NCI-H748 (cell line): ENCODE measurements around the gene KCNE4.
"Not testable (repeated sequence)": the region's sequence is repeated elsewhere in the genome, so short reads cannot be mapped to it uniquely, and the experiment has no call there.

Source experiments
- DNase-seq: peaks from one replicate; lab custom pipeline; 2025; ENCODE audit not compliant: unreplicated experiment; lab: John Stamatoyannopoulos, UW

The KCNE4 gene

GRCh38 chr2:223056701-223057418 is 4.9 kb downstream of the KCNE4 start:
- DNase-seq = no peak

GRCh38 chr2:223057569-223057968 is 5.6 kb downstream of the KCNE4 start:
- DNase-seq = peak; percentile 70

- peak; percentile 16 for DNase-seq
Observed at GRCh38 chr2:223058952-223059716, 7.1 kb downstream of the KCNE4 start.

GRCh38 chr2:223060201-223060825 is 8.3 kb downstream of the KCNE4 start:
- no peak for DNase-seq

GRCh38 chr2:223062396-223062795 is 10.4 kb downstream of the KCNE4 start:
- DNase-seq = no peak

GRCh38 chr2:223065107-223065506 is 13.1 kb downstream of the KCNE4 start:
- no peak for DNase-seq

- DNase-seq = no peak
Observed at GRCh38 chr2:223066721-223067120, 14.7 kb downstream of the KCNE4 start.

- DNase-seq = no peak
Observed at GRCh38 chr2:223068071-223068470, 16.1 kb downstream of the KCNE4 start.

- no peak for DNase-seq
Observed at GRCh38 chr2:223069465-223069864, 17.5 kb downstream of the KCNE4 start.

GRCh38 chr2:223069988-223070387 is 18.0 kb downstream of the KCNE4 start:
- DNase-seq = no peak

- no peak for DNase-seq
Observed at GRCh38 chr2:223071139-223071538, 19.1 kb downstream of the KCNE4 start.

GRCh38 chr2:223072826-223073225 is 20.8 kb downstream of the KCNE4 start:
- no peak for DNase-seq

GRCh38 chr2:223075301-223076270 is 23.6 kb downstream of the KCNE4 start:
- no peak for DNase-seq

- no peak for DNase-seq
Observed at GRCh38 chr2:223076573-223076972, 24.6 kb downstream of the KCNE4 start.

- DNase-seq = no peak
Observed at GRCh38 chr2:223078482-223078881, 26.5 kb downstream of the KCNE4 start.

GRCh38 chr2:223079378-223079777 is 27.4 kb downstream of the KCNE4 start:
- no peak for DNase-seq

- DNase-seq = no peak
Observed at GRCh38 chr2:223079925-223080324, 27.9 kb downstream of the KCNE4 start.

GRCh38 chr2:223080790-223081360 is 28.9 kb downstream of the KCNE4 start:
- DNase-seq = not testable (repeated sequence)

- DNase-seq = no peak
Observed at GRCh38 chr2:223081789-223082188, 29.8 kb downstream of the KCNE4 start.

- no peak for DNase-seq
Observed at GRCh38 chr2:223082706-223083105, 30.7 kb downstream of the KCNE4 start.
